HEK293 (cell line): ENCODE measurements around the gene DYDC2.

Experiments
- CTCF ChIA-PET: fragments of 350-600 bp; formaldehyde crosslinking; extraction: SDS; loops from one replicate; lab custom pipeline; 2021; ENCODE audit warnings: antibody characterized with exemption; lab: Yijun Ruan, JAX
- POLR2A ChIA-PET: fragments of 300-600 bp; formaldehyde crosslinking; extraction: SDS; loops from one replicate; lab custom pipeline; 2020; ENCODE audit warnings: antibody characterized with exemption, inconsistent platforms; lab: Yijun Ruan, JAX
- H3K27ac ChIP-seq: fragments of 200-500 bp; sonication (Bioruptor generic); 2 replicates; pipeline ENCODE4 v1.5.1; 2014; ENCODE audit warnings: low read depth, low read length, control low read depth, inconsistent platforms; ENCODE audit errors: extremely low read depth
- H3K36me3 ChIP-seq, 2 experiments: fragments of 200-500 bp in 1 of 2; sonication (Bioruptor generic) in 1 of 2; 1 replicate in 1 of 2; 2 replicates in 1 of 2; pipeline ENCODE4 v1.5.1; 2014 to 2017; ENCODE audit warnings: inconsistent platforms in 2 of 2, low read length in 2 of 2; ENCODE audit not compliant: control insufficient read depth in 2 of 2, insufficient read depth in 1 of 2
- H3K4me1 ChIP-seq: fragments of 200-500 bp; sonication (Bioruptor generic); 2 replicates; pipeline ENCODE4 v1.5.1; 2014; ENCODE audit warnings: mild to moderate bottlenecking, low read length, inconsistent platforms; ENCODE audit not compliant: control insufficient read depth, insufficient read depth
- H3K4me3 ChIP-seq: 2 replicates; pipeline ENCODE4 v1.5.1; 2011; ENCODE audit warnings: low read depth, mild to moderate bottlenecking, control low read depth, low read length, moderate library complexity
- H3K9me3 ChIP-seq: fragments of 200-500 bp; sonication (Bioruptor generic); 2 replicates; pipeline ENCODE4 v1.5.1; 2014; ENCODE audit warnings: low read depth, low read length, inconsistent platforms; ENCODE audit not compliant: control insufficient read depth, insufficient read depth
- ATF2 ChIP-seq: fragments of 450-650 bp; formaldehyde crosslinking; IDR thresholded peaks from 2 replicates; pipeline ENCODE4 v1.5.1; 2016; ENCODE audit warnings: missing biosample characterization, missing genetic modification characterization, low read depth
- EGR2 ChIP-seq: fragments of 450-650 bp; formaldehyde crosslinking; IDR thresholded peaks from 2 replicates; pipeline ENCODE4 v1.5.1; 2016; ENCODE audit warnings: low read depth, missing biosample characterization, missing genetic modification characterization
- GLIS1 ChIP-seq: fragments of 450-650 bp; formaldehyde crosslinking; IDR thresholded peaks from 2 replicates; pipeline ENCODE4 v1.5.1; 2016; ENCODE audit warnings: missing biosample characterization, missing genetic modification characterization
- MYNN ChIP-seq: fragments of 450-650 bp; formaldehyde crosslinking; IDR thresholded peaks from 2 replicates; pipeline ENCODE4 v1.5.1; 2016; ENCODE audit warnings: missing biosample characterization, missing genetic modification characterization, borderline replicate concordance
- WT1 ChIP-seq: fragments of 450-650 bp; formaldehyde crosslinking; IDR thresholded peaks from 2 replicates; pipeline ENCODE4 v1.5.1; 2016; ENCODE audit warnings: missing biosample characterization, missing genetic modification characterization
- YY2 ChIP-seq: fragments of 450-650 bp; formaldehyde crosslinking; IDR thresholded peaks from 2 replicates; pipeline ENCODE4 v1.5.1; 2016; ENCODE audit warnings: missing biosample characterization, missing genetic modification characterization
- ZFHX2 ChIP-seq: fragments of 450-650 bp; formaldehyde crosslinking; conservative IDR thresholded peaks from 2 replicates; pipeline ENCODE4 v1.5.1; 2016; ENCODE audit warnings: missing biosample characterization, missing genetic modification characterization
- ZNF133 ChIP-seq: fragments of 450-650 bp; formaldehyde crosslinking; IDR thresholded peaks from 2 replicates; pipeline ENCODE4 v1.5.1; 2016; ENCODE audit warnings: missing biosample characterization, missing genetic modification characterization
- ZNF324 ChIP-seq: fragments of 450-650 bp; formaldehyde crosslinking; IDR thresholded peaks from 2 replicates; pipeline ENCODE4 v1.5.1; 2016; ENCODE audit warnings: missing biosample characterization, missing genetic modification characterization
- ZNF645 ChIP-seq: fragments of 450-650 bp; formaldehyde crosslinking; IDR thresholded peaks from 2 replicates; pipeline ENCODE4; 2016; ENCODE audit warnings: missing biosample characterization, missing genetic modification characterization
- ZNF707 ChIP-seq: fragments of 450-650 bp; formaldehyde crosslinking; IDR thresholded peaks from 2 replicates; pipeline ENCODE4 v1.5.1; 2016; ENCODE audit warnings: missing biosample characterization, missing genetic modification characterization
- TF ChIP-seq, protein P1 (sequence below): fragments of 450-650 bp; formaldehyde crosslinking; IDR thresholded peaks from 2 replicates; pipeline ENCODE4 v1.5.1; 2016; ENCODE audit warnings: missing biosample characterization, missing genetic modification characterization
- TF ChIP-seq, protein P2 (sequence below): fragments of 450-650 bp; formaldehyde crosslinking; IDR thresholded peaks from 2 replicates; pipeline ENCODE4 v1.5.1; 2016; ENCODE audit warnings: missing biosample characterization, missing genetic modification characterization

The DYDC2 gene

GRCh38 chr10:80344912-80345311, 11.7 kb upstream of the DYDC2 start (continued):
- TF ChIP-seq ZNF707 (tag by site-specific recombination) (no peak), YY2 (tag by site-specific recombination) (no peak)

GRCh38 chr10:80350251-80350650, 6.3 kb upstream of the DYDC2 start:
- Histone ChIP-seq H3K36me3 (no peaks in the 10 kb centered on the region), H3K4me3 (no peak overlapping the region), H3K9me3 (no peaks in the 10 kb centered on the region), H3K4me1 (no peaks in the 10 kb centered on the region), H3K27ac (no peak overlapping the region)
- ChIA-PET CTCF (interaction anchor here (1.4 kb wide), 1 partner anchor 303 kb away, joined by 5 read pairs; no protein-coding TSS in a partner anchor), POLR2A (no interaction called here)
- TF ChIP-seq ATF2 (tag by site-specific recombination) (no peak), ZNF645 (tag by site-specific recombination) (no peak)
- TF ChIP-seq, all 188 proteins: peak for 0

GRCh38 chr10:80351220-80351619, 5.4 kb upstream of the DYDC2 start:
- Histone ChIP-seq H3K27ac (no peak overlapping the region), H3K9me3 (no peaks in the 10 kb centered on the region), H3K36me3 (no peaks in the 10 kb centered on the region), H3K4me1 (no peaks in the 10 kb centered on the region), H3K4me3 (no peak overlapping the region)
- POLR2A ChIA-PET, result no interaction called here
- TF ChIP-seq EGR2 (tag by site-specific recombination) (peak; percentile 86), ZFHX2 (tag by site-specific recombination) (peak; percentile 76), MYNN (tag by site-specific recombination) (no peak)
- CTCF ChIA-PET, result interaction anchor here (0.6 to 0.9 kb wide), 2 partner anchors 14 to 92 kb away, joined by 3 read pairs; no protein-coding TSS in a partner anchor

DNA sequence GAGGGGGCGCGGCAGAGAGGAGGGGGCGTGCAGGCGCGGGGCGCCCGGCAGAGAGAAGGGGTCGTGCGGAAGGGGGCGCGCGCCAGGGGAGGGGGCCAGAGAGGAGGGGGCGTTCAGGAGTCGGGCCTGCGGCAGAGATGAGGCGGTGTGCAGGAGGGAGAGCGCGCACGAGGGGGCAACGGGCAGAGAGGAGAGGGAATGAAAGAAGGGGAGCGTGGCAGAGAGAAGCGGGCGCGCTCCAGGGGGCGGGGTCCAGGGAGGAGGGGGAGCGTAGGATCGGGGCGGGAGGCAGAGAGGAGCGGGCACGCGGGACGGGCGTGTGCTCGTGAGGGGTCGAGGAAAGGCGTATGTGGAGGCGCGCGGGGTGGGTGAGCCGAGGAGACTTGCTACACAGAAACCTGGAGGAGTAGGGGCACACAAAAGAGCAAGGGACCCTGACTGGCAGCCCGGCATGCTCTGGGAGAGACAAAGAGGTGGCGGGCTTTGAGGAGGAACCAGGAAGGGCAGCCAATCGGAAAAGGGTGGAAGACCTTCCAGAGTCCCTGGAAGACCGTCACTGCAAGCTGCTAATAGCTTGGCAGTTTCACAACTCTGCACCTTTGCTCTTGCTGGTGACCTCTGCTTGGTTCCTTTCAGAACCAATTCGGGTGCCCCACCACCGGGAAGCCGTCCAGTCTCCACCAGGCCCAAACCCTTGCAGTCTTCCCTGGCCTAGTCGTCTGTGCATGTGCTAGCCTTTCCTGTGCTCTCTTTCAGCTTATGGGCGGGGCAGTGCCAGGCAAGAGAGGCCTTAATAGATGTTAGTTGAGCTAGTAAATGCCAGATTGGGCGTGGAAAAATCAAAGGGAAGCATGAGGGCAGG, 639 bp downstream of the DYDC2 start:
- Histone ChIP-seq H3K4me3 (no peak overlapping the region), H3K27ac (no peak overlapping the region), H3K9me3 (no peaks in the 10 kb centered on the region), H3K36me3 (no peaks in the 10 kb centered on the region), H3K4me1 (no peaks in the 10 kb centered on the region)
- TF ChIP-seq GLIS1 (no peak), WT1 (no peak), ZNF324 (tag by site-specific recombination) (no peak), ZNF133 (tag by site-specific recombination) (no peak)
- TF ChIP-seq, protein P1, sequence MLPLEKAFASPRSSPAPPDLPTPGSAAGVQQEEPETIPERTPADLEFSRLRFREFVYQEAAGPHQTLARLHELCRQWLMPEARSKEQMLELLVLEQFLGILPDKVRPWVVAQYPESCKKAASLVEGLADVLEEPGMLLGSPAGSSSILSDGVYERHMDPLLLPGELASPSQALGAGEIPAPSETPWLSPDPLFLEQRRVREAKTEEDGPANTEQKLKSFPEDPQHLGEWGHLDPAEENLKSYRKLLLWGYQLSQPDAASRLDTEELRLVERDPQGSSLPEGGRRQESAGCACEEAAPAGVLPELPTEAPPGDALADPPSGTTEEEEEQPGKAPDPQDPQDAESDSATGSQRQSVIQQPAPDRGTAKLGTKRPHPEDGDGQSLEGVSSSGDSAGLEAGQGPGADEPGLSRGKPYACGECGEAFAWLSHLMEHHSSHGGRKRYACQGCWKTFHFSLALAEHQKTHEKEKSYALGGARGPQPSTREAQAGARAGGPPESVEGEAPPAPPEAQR (tag by site-specific recombination), result no peak
- TF ChIP-seq, protein P2, sequence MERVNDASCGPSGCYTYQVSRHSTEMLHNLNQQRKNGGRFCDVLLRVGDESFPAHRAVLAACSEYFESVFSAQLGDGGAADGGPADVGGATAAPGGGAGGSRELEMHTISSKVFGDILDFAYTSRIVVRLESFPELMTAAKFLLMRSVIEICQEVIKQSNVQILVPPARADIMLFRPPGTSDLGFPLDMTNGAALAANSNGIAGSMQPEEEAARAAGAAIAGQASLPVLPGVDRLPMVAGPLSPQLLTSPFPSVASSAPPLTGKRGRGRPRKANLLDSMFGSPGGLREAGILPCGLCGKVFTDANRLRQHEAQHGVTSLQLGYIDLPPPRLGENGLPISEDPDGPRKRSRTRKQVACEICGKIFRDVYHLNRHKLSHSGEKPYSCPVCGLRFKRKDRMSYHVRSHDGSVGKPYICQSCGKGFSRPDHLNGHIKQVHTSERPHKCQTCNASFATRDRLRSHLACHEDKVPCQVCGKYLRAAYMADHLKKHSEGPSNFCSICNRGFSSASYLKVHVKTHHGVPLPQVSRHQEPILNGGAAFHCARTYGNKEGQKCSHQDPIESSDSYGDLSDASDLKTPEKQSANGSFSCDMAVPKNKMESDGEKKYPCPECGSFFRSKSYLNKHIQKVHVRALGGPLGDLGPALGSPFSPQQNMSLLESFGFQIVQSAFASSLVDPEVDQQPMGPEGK, result no peak
- POLR2A ChIA-PET, result no interaction called here
- CTCF ChIA-PET, result no interaction called here
